Measurements from ENCODE around the gene MYO7A. TPM values are rescaled to one million over a fixed set of nuclear protein-coding genes. Genes with fewer than 3 reads are reported as not detected.

MYO7A gene
- total and polyA plus RNA-seq, 9 donors, result 3.1 to 18.7 (median 6.5) TPM

DNA sequence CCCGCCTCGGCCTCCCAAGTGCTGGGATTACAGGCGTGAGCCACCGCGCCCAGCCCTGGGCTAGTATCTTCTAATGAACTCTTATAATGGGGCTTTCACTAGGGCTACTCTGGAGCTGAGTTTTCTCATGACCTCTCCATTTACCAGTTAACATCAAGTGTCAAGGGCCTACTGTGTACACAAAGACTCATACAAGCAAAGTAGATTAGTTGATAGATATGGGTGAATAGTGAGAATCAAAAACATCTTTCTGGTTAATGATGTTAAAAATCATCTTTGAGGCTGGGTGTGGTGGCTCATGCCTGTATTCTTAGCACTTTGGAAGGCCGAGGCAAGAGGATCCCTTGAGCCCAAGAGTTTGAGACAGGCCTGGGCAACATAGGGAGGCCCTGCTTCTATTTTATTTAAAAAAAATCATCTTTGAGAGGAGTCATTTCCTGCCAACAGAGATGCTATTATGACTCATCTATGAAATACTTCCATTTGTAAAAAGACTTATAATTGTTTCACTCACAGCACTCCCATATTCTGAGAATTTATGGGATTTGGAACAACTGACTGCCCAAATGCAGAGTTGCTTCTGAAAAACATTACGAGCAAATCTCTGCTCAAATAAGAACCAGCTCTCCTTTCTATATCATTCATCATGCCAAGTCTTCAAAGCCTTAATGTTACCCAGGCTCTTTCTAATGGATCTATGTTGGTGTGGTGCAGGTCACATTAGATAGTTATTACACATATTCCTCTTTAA lies 116.4 kb downstream of the MYO7A start:
- WGBS, 3 donors, result 75 to 80% (median 77%) methylated on average over 7 of the region's 7 CpGs
- intact Hi-C loops (cut with DNase I), result no loop called here

GRCh38 chr11:77249427-77249826 lies 121.4 kb downstream of the MYO7A start:
- H3K36me3 ChIP-seq, result no peaks in the 10 kb centered on the region
- WGBS, 3 donors, result 81 to 91% (median 82%) methylated on average over 3 of the region's 3 CpGs
- intact Hi-C loops (cut with DNase I), result no loop called here
- no peak for DNase-seq
- TF ChIP-seq POLR2A (IDR thresholded peaks at IDR 0.05) (no peak), EP300 (IDR thresholded peaks at IDR 0.05) (no peak)
- TF ChIP-seq, protein P1, sequence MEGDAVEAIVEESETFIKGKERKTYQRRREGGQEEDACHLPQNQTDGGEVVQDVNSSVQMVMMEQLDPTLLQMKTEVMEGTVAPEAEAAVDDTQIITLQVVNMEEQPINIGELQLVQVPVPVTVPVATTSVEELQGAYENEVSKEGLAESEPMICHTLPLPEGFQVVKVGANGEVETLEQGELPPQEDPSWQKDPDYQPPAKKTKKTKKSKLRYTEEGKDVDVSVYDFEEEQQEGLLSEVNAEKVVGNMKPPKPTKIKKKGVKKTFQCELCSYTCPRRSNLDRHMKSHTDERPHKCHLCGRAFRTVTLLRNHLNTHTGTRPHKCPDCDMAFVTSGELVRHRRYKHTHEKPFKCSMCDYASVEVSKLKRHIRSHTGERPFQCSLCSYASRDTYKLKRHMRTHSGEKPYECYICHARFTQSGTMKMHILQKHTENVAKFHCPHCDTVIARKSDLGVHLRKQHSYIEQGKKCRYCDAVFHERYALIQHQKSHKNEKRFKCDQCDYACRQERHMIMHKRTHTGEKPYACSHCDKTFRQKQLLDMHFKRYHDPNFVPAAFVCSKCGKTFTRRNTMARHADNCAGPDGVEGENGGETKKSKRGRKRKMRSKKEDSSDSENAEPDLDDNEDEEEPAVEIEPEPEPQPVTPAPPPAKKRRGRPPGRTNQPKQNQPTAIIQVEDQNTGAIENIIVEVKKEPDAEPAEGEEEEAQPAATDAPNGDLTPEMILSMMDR (IDR thresholded peaks at IDR 0.05), result no peak
- no peak overlapping the region for H3K27ac ChIP-seq
- no peaks in the 10 kb centered on the region for H3K4me1 ChIP-seq (ENCODE audit: insufficient read depth)
- H3K9me3 ChIP-seq, result no peaks in the 10 kb centered on the region
- H3K27me3 ChIP-seq, result no peaks in the 10 kb centered on the region
- H3K4me3 ChIP-seq, result no peak overlapping the region

More for the DNA sequence above, 116.4 kb downstream of the MYO7A start:
- no peaks in the 10 kb centered on the region for H3K36me3 ChIP-seq
- H3K27me3 ChIP-seq, result no peaks in the 10 kb centered on the region
- H3K27ac ChIP-seq, result no peak overlapping the region
- no peaks in the 10 kb centered on the region for H3K9me3 ChIP-seq
- no peak for DNase-seq
- no peak for TF ChIP-seq EP300 (IDR thresholded peaks at IDR 0.05)
- TF ChIP-seq, protein P1 (IDR thresholded peaks at IDR 0.05), result no peak
- no peak for TF ChIP-seq POLR2A (IDR thresholded peaks at IDR 0.05)
- H3K4me1 ChIP-seq (ENCODE audit: insufficient read depth), result no peaks in the 10 kb centered on the region
- no peak overlapping the region for H3K4me3 ChIP-seq

- Histone ChIP-seq H3K36me3 (no peaks in the 10 kb centered on the region), H3K9me3 (no peaks in the 10 kb centered on the region), H3K27ac (no peak overlapping the region), H3K4me3 (no peak overlapping the region), H3K27me3 (no peaks in the 10 kb centered on the region), H3K4me1 (ENCODE audit: insufficient read depth) (no peaks in the 10 kb centered on the region)
- 77 to 94% (median 92%) methylated on average over 1 of the region's 1 CpG for WGBS, 3 donors
- no peak for DNase-seq
- no peak for TF ChIP-seq EP300 (IDR thresholded peaks at IDR 0.05)
- TF ChIP-seq, protein P1 (IDR thresholded peaks at IDR 0.05), result no peak
- TF ChIP-seq POLR2A (IDR thresholded peaks at IDR 0.05), result no peak
- intact Hi-C loops (cut with DNase I), result no loop called here
These were observed 123.0 kb downstream of the MYO7A start for GRCh38 chr11:77250881-77251640.

GRCh38 chr11:77252555-77253270 lies 124.7 kb downstream of the MYO7A start:
- 90 to 92% (median 90%) methylated on average over 3 of the region's 3 CpGs for WGBS, 3 donors
- DNase-seq, result no peak
- H3K27ac ChIP-seq, result no peak overlapping the region
- no peak overlapping the region for H3K4me3 ChIP-seq
- no peaks in the 10 kb centered on the region for H3K27me3 ChIP-seq
- TF ChIP-seq EP300 (IDR thresholded peaks at IDR 0.05) (no peak), POLR2A (IDR thresholded peaks at IDR 0.05) (no peak)
- TF ChIP-seq, protein P1 (IDR thresholded peaks at IDR 0.05), result no peak
- intact Hi-C loops (cut with DNase I), result no loop called here
- H3K4me1 ChIP-seq (ENCODE audit: insufficient read depth), result no peaks in the 10 kb centered on the region
- no peaks in the 10 kb centered on the region for H3K36me3 ChIP-seq
- H3K9me3 ChIP-seq, result no peaks in the 10 kb centered on the region

All from ovary (tissue), 9 donors.